Amygdala (tissue), 56 donors: Measurements from ENCODE around the gene HADHB.
"Not testable (repeated sequence)": the region's sequence is repeated elsewhere in the genome, so short reads cannot be mapped to it uniquely, and the experiment has no call there.

Source experiments
- DNase-seq, 56 donors: peaks; one replicate each; lab custom pipeline; 2025; lab: John Stamatoyannopoulos, UW

The HADHB gene

GRCh38 chr2:26243470-26244308 is 1.1 kb upstream of the HADHB start:
- DNase-seq: peak in 4 of 56 donors; percentile 32 to 66 (median 50)

GRCh38 chr2:26245231-26245732 is 543 bp downstream of the HADHB start:
- DNase-seq: peak in 27 of 56 donors; percentile 19 to 68 (median 47)

GRCh38 chr2:26245810-26246209 is 1.1 kb downstream of the HADHB start:
- no peak for DNase-seq

- DNase-seq: no peak
These were observed 2.1 kb downstream of the HADHB start for GRCh38 chr2:26246818-26247217.

- no peak for DNase-seq
These were observed 4.9 kb downstream of the HADHB start for GRCh38 chr2:26249625-26250024.

GRCh38 chr2:26251893-26252292 is 7.2 kb downstream of the HADHB start:
- peak in 33 of 56 donors; percentile 3 to 71 (median 25) for DNase-seq

- DNase-seq: no peak
These were observed 11.1 kb downstream of the HADHB start for GRCh38 chr2:26255759-26256384.

- DNase-seq: not testable (repeated sequence)
These were observed 14.1 kb downstream of the HADHB start for GRCh38 chr2:26258836-26259235.

GRCh38 chr2:26268213-26268612 is 23.5 kb downstream of the HADHB start:
- no peak for DNase-seq

- not testable (repeated sequence) for DNase-seq
These were observed 24.1 kb downstream of the HADHB start for GRCh38 chr2:26268670-26269385.

- no peak for DNase-seq
These were observed 24.9 kb downstream of the HADHB start for GRCh38 chr2:26269571-26270158.

GRCh38 chr2:26270373-26270772 is 25.6 kb downstream of the HADHB start:
- no peak for DNase-seq

GRCh38 chr2:26273501-26273900 is 28.8 kb downstream of the HADHB start:
- DNase-seq: no peak

GRCh38 chr2:26274058-26274613 is 29.4 kb downstream of the HADHB start:
- no peak for DNase-seq

GRCh38 chr2:26276484-26277227 is 31.9 kb downstream of the HADHB start:
- DNase-seq: no peak

- no peak for DNase-seq
These were observed 35.1 kb downstream of the HADHB start for GRCh38 chr2:26279886-26280285.

- no peak for DNase-seq
These were observed 36.5 kb downstream of the HADHB start for GRCh38 chr2:26281226-26281625.

- no peak for DNase-seq
These were observed 38.9 kb downstream of the HADHB start for GRCh38 chr2:26283606-26284005.

- no peak for DNase-seq
These were observed 39.4 kb downstream of the HADHB start for GRCh38 chr2:26284132-26284531.

GRCh38 chr2:26285931-26286330 is 41.2 kb downstream of the HADHB start:
- no peak for DNase-seq
